ENCODE measurements around the gene DNLZ. TPM values are rescaled to one million over a fixed set of nuclear protein-coding genes. Genes with fewer than 3 reads are reported as not detected.
A peak's percentile ranks its signal among the peaks of the same experiment; 100 is the strongest.

Gene DNLZ
- 15.5 TPM for total RNA-seq
- long read RNA-seq, transcript DNLZ-201 (3 exons, 724 nt): major isoform, 15 of 15 reads
- long read RNA-seq, partial matches to known transcripts: 0 of 15 reads
- long read RNA-seq, other reads (novel, unspliced or antisense): 0 of 15 reads

DNA sequence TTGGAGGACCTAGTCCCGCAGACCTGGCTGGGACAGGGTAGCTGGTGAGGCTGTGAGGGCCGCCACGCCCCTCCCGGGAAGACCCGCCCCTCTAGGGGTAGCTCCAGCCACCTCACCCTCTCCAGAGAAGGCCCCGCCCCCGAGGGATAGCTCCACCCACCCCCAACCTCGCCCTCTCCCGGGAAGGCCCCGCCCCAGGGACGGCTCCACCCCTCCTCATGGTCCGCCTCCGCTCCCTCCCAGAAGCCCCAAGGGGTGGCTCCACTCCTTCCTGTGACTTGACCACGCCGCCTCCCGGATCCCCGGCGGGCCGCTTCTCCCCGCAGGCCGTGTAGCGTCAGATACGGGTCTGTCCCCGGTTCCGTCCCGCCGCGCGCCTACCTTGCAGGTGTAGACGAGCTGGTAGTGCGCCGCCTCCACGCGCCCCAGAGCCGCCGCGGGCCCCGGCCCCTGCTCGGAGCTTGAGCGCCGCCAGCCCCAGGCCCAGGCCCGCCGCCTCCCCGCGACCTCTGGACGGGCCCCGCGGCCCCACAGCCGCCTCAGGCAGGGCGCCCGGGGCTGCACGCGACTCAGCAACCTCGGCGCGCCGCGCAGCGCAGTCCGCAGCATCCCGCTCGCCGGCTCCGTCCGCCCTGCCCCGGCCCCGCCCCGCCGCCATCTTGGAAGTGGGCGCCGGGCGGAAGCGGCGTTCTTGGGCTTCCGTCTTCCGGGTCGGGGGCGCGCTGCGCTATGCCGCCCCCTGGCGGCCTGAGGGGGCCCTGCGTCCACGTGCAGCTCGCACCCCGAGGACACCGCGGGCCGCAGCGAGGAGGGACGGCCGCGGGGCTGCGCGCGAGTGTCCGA, at the start of gene DNLZ:
Gene DNLZ, minus strand, starts transcription at position 639 of the 843 bp plus-strand sequence. Its CDS starts 30 bp downstream, at position 609.
- Histone ChIP-seq H3K4me1 (peaks cover 12% of the 10 kb centered on the region), H3K27ac (peak within 1 kb of the TSS; percentile 91), H3K36me3 (no peaks in the 10 kb centered on the region), H3K9me3 (no peaks in the 10 kb centered on the region), H3K27me3 (no peaks in the 10 kb centered on the region), H3K4me3 (peak within 1 kb of the TSS; percentile 71)
- ATAC-seq: peak; percentile 94
- TF ChIP-seq, protein P1, sequence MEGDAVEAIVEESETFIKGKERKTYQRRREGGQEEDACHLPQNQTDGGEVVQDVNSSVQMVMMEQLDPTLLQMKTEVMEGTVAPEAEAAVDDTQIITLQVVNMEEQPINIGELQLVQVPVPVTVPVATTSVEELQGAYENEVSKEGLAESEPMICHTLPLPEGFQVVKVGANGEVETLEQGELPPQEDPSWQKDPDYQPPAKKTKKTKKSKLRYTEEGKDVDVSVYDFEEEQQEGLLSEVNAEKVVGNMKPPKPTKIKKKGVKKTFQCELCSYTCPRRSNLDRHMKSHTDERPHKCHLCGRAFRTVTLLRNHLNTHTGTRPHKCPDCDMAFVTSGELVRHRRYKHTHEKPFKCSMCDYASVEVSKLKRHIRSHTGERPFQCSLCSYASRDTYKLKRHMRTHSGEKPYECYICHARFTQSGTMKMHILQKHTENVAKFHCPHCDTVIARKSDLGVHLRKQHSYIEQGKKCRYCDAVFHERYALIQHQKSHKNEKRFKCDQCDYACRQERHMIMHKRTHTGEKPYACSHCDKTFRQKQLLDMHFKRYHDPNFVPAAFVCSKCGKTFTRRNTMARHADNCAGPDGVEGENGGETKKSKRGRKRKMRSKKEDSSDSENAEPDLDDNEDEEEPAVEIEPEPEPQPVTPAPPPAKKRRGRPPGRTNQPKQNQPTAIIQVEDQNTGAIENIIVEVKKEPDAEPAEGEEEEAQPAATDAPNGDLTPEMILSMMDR (IDR thresholded peaks at IDR 0.05): peak; percentile 98
- intact Hi-C loops (cut with DNase I): no loop called here
- peak; percentile 99 for DNase-seq

DNA sequence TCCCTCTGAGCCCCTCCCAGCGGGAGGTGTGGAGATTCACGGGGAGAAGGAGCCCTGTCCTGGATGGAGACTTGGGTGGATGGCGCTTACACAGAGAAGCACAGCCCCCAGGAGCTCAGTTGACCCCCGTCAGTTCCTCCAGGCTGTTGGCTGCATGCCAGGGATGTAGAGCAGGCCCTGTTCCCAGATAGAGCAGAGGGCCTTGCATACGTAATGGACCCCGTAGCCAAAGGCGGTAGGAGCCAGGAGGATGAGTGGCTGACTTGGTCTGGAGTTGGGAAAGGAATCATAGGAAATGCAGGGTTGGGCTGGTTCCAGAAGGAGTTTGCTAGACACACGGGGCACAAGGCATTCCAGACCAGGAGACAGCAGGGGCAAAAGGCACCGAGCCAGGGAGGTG, 49.4 kb upstream of the DNLZ start:
- intact Hi-C loops (cut with DNase I): no loop called here

DNA sequence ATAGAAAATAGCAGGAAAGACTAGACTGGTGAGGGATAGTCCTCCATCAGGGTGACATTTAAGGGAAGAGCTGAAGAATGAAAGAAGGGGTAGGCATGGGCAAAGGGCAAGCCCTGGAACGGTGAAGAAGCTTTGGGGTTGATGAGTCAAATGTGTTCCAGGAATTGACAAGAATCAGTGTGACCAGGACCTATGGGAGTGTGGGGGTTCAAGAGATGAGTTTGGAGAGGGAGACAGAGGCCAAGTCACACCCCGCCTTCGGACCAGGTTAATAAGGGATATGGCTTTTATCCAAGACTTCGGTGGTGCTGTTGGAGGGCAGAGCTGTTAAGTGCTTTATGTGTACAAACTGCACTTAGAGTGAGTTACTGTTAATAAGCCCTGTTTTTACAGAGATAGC, 47.8 kb upstream of the DNLZ start:
- Histone ChIP-seq H3K27me3 (no peaks in the 10 kb centered on the region), H3K27ac (no peak overlapping the region), H3K36me3 (peaks cover 59% of the 10 kb centered on the region), H3K4me1 (peaks cover 21% of the 10 kb centered on the region), H3K9me3 (no peaks in the 10 kb centered on the region), H3K4me3 (peak overlapping the region; percentile 98)
- intact Hi-C loops (cut with DNase I): no loop called here
- ATAC-seq (no peak), DNase-seq (no peak)
- TF ChIP-seq, protein P1 (IDR thresholded peaks at IDR 0.05): no peak

More for the DNA sequence above, 49.4 kb upstream of the DNLZ start:
- Histone ChIP-seq H3K4me3 (no peak overlapping the region), H3K36me3 (peaks cover 62% of the 10 kb centered on the region), H3K27ac (no peak overlapping the region), H3K9me3 (no peaks in the 10 kb centered on the region), H3K27me3 (no peaks in the 10 kb centered on the region), H3K4me1 (peaks cover 21% of the 10 kb centered on the region)
- ATAC-seq: no peak
- DNase-seq: no peak
- TF ChIP-seq, protein P1 (IDR thresholded peaks at IDR 0.05): no peak

DNA sequence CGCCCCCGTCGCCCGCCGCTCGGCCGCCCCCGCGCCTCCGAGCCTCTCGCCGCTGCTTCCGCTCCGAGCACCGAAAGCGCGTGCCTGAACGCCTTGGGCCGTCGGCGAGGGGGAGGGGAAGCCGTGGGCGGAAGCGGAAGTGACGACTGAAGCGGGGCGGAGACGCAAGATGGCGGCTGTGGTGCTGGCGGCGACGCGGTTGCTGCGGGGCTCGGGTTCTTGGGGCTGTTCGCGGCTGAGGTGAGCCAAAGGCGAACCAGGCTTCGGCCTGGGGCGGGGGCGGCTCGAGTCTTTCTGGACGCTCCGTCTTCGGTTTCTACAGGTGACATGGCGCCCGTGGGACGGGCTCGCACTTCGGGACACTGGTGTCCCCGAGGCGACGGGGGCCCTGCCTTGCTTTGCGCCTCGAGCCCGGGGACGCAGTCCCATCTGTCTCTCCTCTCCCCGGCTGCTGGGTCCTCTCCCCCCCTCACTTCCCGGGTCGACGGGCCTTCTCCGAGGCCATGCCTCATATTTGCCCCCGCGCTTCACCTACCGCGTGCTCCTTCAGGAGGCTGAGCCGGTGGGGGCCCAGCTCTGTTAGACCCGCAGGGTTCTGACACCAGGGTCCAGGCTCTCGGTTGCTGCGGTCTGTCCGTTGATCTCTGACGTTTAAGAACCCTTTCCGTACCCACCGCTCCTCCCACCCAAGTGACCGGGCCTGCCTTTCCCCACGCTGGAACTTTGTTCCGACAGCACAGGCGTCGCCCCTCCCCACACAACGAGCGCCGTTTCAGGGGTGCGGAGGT, 47.1 kb upstream of the DNLZ start, which contains the start of the genes ENTR1 and PMPCA:
Gene ENTR1, minus strand, starts transcription at position 115 of the 788 bp plus-strand sequence. CDS start 217 bp downstream, outside the sequence.
Gene PMPCA, plus strand, starts transcription at position 159 of the 788 bp plus-strand sequence. Its CDS starts 11 bp downstream, at position 170.
- TF ChIP-seq, protein P1 (IDR thresholded peaks at IDR 0.05): no peak
- DNase-seq: peak; percentile 96
- ATAC-seq: peak; percentile 93
- H3K9me3 ChIP-seq: no peaks in the 10 kb centered on the region
- H3K27me3 ChIP-seq: no peaks in the 10 kb centered on the region
- H3K36me3 ChIP-seq: peaks cover 57% of the 10 kb centered on the region
- peaks cover 21% of the 10 kb centered on the region for H3K4me1 ChIP-seq
- H3K27ac ChIP-seq: peak within 1 kb of the TSS; percentile 91
- H3K4me3 ChIP-seq: peak within 1 kb of the TSS; percentile 98
- intact Hi-C loops (cut with DNase I): no loop called here
